Mesendoderm (in vitro differentiated cells): ENCODE data around the gene TCEANC2. TPM values are rescaled to one million over a fixed set of nuclear protein-coding genes. Genes with fewer than 3 reads are reported as not detected.

ENCODE experiments used
- DNase-seq: peaks from one replicate; pipeline ENCODE4 v3.0.0; 2013
- H2AK5ac ChIP-seq: 2 replicates; pipeline ENCODE4 v1.6.1; 2013; ENCODE audit warnings: low read length, inconsistent platforms
- H2BK120ac ChIP-seq: 2 replicates; pipeline ENCODE4 v1.6.1; 2013; ENCODE audit warnings: low read depth, mild to moderate bottlenecking, low read length, moderate library complexity, mixed read lengths
- H2BK15ac ChIP-seq: replicated peaks from 2 replicates; pipeline ENCODE4 v1.6.1; 2013; ENCODE audit warnings: low read depth, mild to moderate bottlenecking, moderate library complexity
- H2BK5ac ChIP-seq: 2 replicates; pipeline ENCODE4 v1.6.1; 2013; ENCODE audit warnings: low read length, inconsistent platforms
- H3K18ac ChIP-seq: 2 replicates; pipeline ENCODE4 v1.6.1; 2013; ENCODE audit warnings: mild to moderate bottlenecking, low read length, mixed read lengths
- H3K23ac ChIP-seq: one replicate; pipeline ENCODE4 v1.6.1; 2013; ENCODE audit warnings: low read length
- H3K27ac ChIP-seq: 2 replicates; pipeline ENCODE4 v1.5.1; 2013; ENCODE audit warnings: low read depth, mild to moderate bottlenecking, inconsistent platforms, low read length, moderate library complexity
- H3K27me3 ChIP-seq: 2 replicates; pipeline ENCODE4 v1.6.1; 2013; ENCODE audit warnings: low read length, control low read depth, mild to moderate bottlenecking, inconsistent platforms; ENCODE audit not compliant: insufficient read depth, poor library complexity
- H3K36me3 ChIP-seq: 2 replicates; pipeline ENCODE4 v1.6.1; 2013; ENCODE audit warnings: low read length, inconsistent platforms; ENCODE audit not compliant: control insufficient read depth, insufficient read depth
- H3K4ac ChIP-seq: one replicate; pipeline ENCODE4 v1.6.1; 2013; ENCODE audit warnings: low read depth, mild to moderate bottlenecking, low read length, moderate library complexity
- H3K4me1 ChIP-seq: 2 replicates; pipeline ENCODE4 v1.6.1; 2013; ENCODE audit warnings: low read depth, low read length, inconsistent platforms; ENCODE audit not compliant: control insufficient read depth
- H3K4me2 ChIP-seq: 2 replicates; pipeline ENCODE4 v1.6.1; 2013; ENCODE audit warnings: low read length
- H3K4me3 ChIP-seq: 2 replicates; pipeline ENCODE4 v1.5.1; 2013; ENCODE audit warnings: mild to moderate bottlenecking, low read length
- H3K56ac ChIP-seq: one replicate; pipeline ENCODE4 v1.6.1; 2013; ENCODE audit warnings: low read length
- H3K79me1 ChIP-seq: 2 replicates; pipeline ENCODE4 v1.6.1; 2013; ENCODE audit warnings: low read length, inconsistent platforms
- H3K79me2 ChIP-seq: 2 replicates; pipeline ENCODE4 v1.6.1; 2013; ENCODE audit warnings: mild to moderate bottlenecking, low read length; ENCODE audit not compliant: control insufficient read depth, insufficient read depth
- H3K9ac ChIP-seq: 2 replicates; pipeline ENCODE4 v1.6.1; 2013; ENCODE audit warnings: low read length, inconsistent platforms
- H4K5ac ChIP-seq: one replicate; pipeline ENCODE4 v1.6.1; 2013; ENCODE audit warnings: low read length
- H4K8ac ChIP-seq: one replicate; pipeline ENCODE4 v1.6.1; 2013; ENCODE audit warnings: low read depth, mild to moderate bottlenecking, control low read depth, low read length, moderate library complexity
- WGBS: extraction: QIAGEN DNeasy Blood & Tissue Kit; methylation state at CpG from one replicate; pipeline ENCODE4 v1.1.7; 2013; ENCODE audit warnings: low lambda C conversion rate, missing lambda C conversion rate; ENCODE audit not compliant: insufficient coverage; ENCODE audit errors: extremely low coverage; 5-methylcytosine and 5-hydroxymethylcytosine counted together
- small RNA-seq: library from polyadenylated mRNA; stranded (forward); fragments of <200 nt; extraction: miRNeasy Mini kit (QIAGEN cat#:217004); gene quantifications from one replicate; pipeline ENCODE3, GENCODE V24; 2013; ENCODE audit not compliant: insufficient read depth

Gene TCEANC2

DNA sequence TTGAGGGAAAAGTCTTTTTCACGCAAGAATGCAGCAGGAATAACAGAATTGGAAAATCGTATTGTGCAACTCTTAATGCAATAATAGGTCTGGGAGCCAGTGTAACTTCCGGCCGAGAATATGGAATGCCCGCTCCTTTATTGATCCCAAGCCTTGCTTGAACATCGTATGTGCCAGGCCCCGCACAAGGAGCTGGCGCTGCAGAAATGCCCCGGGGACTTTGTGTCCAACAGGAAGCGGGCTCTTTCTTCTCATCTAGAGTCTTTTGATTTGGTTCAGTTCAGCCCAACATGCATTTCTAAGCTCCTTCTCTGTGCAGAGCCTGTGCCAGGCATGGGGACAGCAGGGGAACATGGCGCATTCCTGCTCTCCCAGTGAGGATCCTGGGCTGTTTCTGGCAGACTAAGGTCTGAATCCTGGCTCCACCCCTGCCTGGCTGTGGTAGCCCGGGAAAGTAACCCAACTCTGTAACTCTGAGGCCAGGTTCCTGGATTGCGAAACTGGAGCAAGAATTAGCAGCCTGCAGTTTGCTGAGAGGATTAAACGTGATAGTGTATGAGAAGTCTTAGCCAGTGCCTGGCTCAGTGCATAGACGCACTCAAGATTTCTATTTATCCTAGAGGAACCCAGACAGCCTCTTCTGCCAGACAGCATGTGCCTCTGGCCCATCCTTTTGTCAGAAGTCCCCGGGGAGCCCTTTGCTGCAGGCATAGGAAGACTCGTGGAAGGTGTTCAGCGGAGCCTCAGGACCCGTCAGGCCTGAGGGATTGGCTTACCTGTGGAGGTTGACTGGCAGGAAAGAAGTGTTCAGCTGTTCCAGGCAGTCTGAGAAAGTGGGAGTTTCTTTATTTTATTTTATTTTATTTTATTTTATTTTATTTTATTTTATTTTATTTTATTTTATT lies 100.4 kb downstream of the TCEANC2 start:
- DNase-seq: peak; percentile 78
- H2BK120ac ChIP-seq: no peak overlapping the region
- no peak overlapping the region for H3K18ac ChIP-seq
- no peak overlapping the region for H3K56ac ChIP-seq
- no peak overlapping the region for H3K23ac ChIP-seq
- H2BK5ac ChIP-seq: no peak overlapping the region
- no peak overlapping the region for H4K5ac ChIP-seq
- no peak overlapping the region for H3K9ac ChIP-seq
- H2BK15ac ChIP-seq: no peak overlapping the region
- H3K4me2 ChIP-seq: no peak overlapping the region
- no CpG with 5 or more reads among the region's 19 CpGs for WGBS
- peaks cover 3% of the 10 kb centered on the region for H3K4me1 ChIP-seq
- H4K8ac ChIP-seq: no peak overlapping the region
- H3K36me3 ChIP-seq: no peaks in the 10 kb centered on the region
- no peaks in the 10 kb centered on the region for H3K27me3 ChIP-seq
- no peaks in the 10 kb centered on the region for H3K79me1 ChIP-seq
- no peak overlapping the region for H3K4ac ChIP-seq
- H3K79me2 ChIP-seq: no peaks in the 10 kb centered on the region
- H2AK5ac ChIP-seq: no peak overlapping the region
- H3K27ac ChIP-seq: no peak overlapping the region
- no peak overlapping the region for H3K4me3 ChIP-seq

Small RNA genes lying within 50 kb of the gene (small RNA-seq; reads per million reads assigned to genes)
- gene AL353898.1: not detected
- not detected for gene AL353898.2
